MG63 (cell line): ENCODE data around the gene A3GALT2. TPM values are rescaled to one million over a fixed set of nuclear protein-coding genes. Genes with fewer than 3 reads are reported as not detected.

ENCODE experiments used
- DNase-seq: peaks from one replicate; pipeline ENCODE4 v3.0.0-alpha.2; 2020
- H3K27me3 ChIP-seq: fragments of 250-450 bp; sonication (Bioruptor Pico); 2 replicates; pipeline ENCODE4 v1.5.1; 2020; ENCODE audit warnings: mild to moderate bottlenecking, moderate library complexity
- H3K36me3 ChIP-seq: fragments of 250-450 bp; sonication (Bioruptor Pico); 2 replicates; pipeline ENCODE4 v1.5.1; 2020; ENCODE audit warnings: mild to moderate bottlenecking, moderate library complexity
- H3K4me3 ChIP-seq: fragments of 250-450 bp; sonication (Bioruptor Pico); 2 replicates; pipeline ENCODE4 v1.5.1; 2020; ENCODE audit warnings: mild to moderate bottlenecking, moderate library complexity
- H3K9me3 ChIP-seq: fragments of 250-450 bp; sonication (Bioruptor Pico); 2 replicates; pipeline ENCODE4 v1.5.1; 2020; ENCODE audit warnings: mild to moderate bottlenecking, moderate library complexity
- total RNA-seq: library from RNA; depleted of rRNA; stranded (reverse); fragments of >200 nt; shearing (Covaris generic); gene quantifications from 2 replicates; pipeline ENCODE4 v1.2.3, GENCODE V29; 2014; ENCODE audit warnings: low replicate concordance

A3GALT2 gene
- total RNA-seq, 1 experiment from 2014 or later, result not detected

DNA sequence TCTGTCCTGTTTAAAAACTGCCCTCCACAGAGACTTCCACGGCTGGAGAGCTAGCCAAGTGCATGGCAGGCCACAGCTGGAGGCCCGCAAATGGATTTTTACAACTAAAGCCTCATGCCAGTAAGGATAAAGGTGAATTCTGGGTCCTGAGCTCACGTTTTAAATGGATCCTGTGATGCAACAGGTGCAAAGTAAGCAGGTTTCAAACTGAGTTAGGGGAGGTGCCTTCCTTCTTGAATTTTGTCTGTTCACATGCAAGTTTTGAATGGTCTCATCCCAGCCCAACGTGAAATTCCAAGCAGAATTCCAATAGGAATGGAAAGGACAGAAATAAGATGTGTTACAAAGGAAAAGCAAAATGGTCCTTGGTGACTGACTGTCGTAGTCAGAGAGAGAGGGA is 36.2 kb upstream of the A3GALT2 start:
- Histone ChIP-seq H3K4me3 (no peak overlapping the region), H3K36me3 (no peaks in the 10 kb centered on the region), H3K9me3 (no peaks in the 10 kb centered on the region), H3K27me3 (no peaks in the 10 kb centered on the region)
- no peak for DNase-seq

DNA sequence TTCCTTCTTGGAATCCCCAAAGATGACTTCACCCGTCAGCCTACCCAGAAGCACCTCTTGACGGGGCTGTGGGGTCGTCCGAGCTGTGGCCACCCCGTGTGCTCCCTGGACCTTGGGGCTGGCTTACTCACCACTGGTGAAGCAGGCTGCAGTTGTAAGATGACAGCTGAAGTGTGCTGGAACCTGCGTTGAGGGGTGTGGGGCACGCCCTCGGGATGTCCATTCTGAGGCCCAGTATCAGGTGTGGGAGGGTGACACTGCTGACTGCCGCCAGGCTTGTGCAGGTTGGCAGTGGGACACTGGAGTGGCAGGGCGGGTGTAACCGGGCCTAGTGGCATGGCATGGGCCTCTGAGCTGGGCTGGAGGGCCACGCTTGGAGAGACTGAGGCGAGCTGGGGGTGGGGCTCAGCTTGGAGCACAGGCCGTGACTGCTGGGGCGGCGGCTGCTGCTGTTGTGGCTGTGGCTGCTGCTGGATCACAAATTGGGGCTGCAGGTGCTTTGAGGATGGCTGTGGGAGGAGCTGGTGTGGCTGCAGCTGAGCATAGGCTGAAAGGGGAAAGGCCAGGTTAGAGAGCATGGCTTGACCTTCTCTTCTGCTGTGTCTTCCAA is 33.9 kb upstream of the A3GALT2 start:
- H3K36me3 ChIP-seq, result no peaks in the 10 kb centered on the region
- H3K9me3 ChIP-seq, result no peaks in the 10 kb centered on the region
- no peak overlapping the region for H3K4me3 ChIP-seq
- DNase-seq, result no peak
- H3K27me3 ChIP-seq, result no peaks in the 10 kb centered on the region

DNA sequence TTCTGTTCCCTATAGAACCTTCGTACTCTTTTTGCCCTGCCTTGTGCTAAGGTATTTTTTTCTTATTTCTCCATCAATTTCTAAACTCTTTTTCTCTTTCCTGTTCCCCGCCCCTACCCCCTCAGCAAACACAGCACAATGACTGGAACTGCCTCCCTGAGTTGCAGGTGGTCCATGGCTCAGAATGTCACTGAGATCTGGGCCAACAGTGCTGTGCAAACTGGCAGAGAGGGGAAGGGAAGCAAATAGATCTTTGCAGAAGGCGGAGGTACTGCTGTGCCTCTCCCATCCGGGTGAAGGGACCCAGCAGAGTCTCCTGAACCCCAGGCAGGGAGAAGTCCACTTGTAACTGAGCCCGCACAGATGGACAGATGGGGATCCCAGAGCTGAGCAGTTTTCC is 32.6 kb upstream of the A3GALT2 start:
- no peak overlapping the region for H3K4me3 ChIP-seq
- peaks cover 3% of the 10 kb centered on the region; the same call in 1 of the 2 replicates for H3K36me3 ChIP-seq
- no peak for DNase-seq
- H3K9me3 ChIP-seq, result no peaks in the 10 kb centered on the region
- H3K27me3 ChIP-seq, result no peaks in the 10 kb centered on the region

DNA sequence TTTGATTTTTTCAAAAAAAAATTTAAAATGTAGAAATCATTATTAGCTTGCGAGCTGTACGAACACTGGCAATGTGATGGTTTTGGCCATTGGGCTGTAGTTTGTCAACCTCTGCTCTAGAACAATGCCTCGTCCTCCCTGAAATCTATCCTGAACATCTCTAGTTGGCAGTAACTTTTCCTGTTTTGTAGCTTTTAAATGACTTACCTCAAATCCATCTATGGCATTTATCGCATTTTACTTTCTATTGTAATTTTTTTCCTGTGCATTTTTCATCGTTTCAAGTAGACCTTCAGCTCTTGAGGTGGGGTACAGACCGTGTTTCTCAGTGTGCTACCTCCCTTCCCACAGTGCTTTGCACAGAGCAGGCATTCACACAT is 30.4 kb upstream of the A3GALT2 start:
- no peak for DNase-seq
- Histone ChIP-seq H3K27me3 (no peaks in the 10 kb centered on the region), H3K4me3 (no peak overlapping the region), H3K36me3 (peaks cover 12% of the 10 kb centered on the region), H3K9me3 (no peaks in the 10 kb centered on the region)

DNA sequence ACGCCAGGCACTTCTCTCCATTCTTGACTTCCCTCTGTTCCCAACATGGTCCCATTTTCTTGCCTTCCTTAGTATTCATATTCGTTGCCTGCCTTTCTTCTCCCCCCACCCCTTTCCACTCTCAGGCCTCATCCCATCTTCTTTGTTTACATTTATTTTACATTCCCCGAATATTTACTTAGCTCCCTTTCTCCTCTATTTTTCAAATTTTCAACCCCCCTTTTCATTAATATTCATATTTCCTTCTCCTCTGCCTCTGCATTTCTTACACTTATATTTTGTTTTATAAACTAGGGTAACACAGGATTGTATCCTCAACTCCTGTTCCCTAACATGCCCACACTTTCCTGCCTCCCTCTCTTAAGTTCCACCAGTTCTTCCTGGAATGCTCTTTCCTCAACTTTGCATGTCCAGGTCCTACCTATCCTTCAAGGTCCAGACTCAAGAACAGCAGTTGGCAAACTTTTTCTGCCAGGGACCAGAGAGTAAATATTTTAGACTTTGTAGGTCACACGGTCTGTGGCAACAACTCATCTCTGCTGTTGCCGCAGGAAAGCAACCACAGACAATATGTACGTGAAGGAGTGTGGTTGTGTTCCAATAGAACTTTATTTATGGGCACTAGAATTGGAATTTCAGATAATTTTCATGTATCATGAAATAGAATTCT is 29.8 kb upstream of the A3GALT2 start:
- Histone ChIP-seq H3K36me3 (peaks cover 13% of the 10 kb centered on the region), H3K4me3 (peak overlapping the region; percentile 72), H3K27me3 (no peaks in the 10 kb centered on the region), H3K9me3 (no peaks in the 10 kb centered on the region)
- DNase-seq, result no peak

DNA sequence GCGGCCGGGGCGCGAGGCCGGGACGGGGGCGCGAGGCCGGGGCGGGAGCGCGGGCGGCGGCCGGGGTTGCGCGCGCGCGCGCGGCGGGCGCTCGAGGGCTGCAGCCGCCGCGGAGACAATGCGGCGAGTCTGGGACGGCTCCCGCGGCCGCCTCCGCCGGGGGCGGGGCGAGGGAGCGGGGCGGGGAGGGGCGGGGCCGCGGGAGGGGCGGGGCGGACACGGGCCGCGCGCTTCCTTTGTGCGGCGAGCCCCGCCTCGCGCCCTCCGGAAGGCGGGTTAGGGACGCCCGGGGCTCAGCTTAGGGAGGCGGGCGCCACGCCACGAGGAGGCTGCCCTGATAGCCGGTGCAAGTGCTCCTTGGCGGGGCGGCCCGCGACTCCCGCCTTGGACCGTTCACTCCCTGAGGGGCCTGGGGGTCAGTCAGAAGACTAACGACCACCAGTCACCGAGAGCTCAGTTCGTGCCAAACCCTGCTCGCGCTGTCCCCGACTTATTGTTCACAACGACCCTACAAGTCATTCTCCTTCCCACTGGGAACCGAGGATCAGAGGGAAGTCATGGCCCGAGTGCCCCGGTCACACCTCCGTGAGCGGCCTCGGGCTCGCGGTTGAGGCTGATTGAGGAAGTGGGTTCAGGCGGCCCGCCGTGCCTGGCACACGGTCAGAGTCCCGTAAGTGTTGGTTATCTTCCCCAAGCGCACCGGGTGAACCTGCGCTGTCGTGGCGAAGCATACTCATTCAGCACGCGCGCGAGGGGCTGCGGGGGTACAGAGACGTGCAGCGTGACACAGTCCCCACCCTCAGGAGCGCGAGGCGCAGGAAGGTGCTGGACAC is 29.1 kb upstream of the A3GALT2 start:
- DNase-seq, result peak; percentile 87
- Histone ChIP-seq H3K4me3 (peak overlapping the region; percentile 72), H3K9me3 (no peaks in the 10 kb centered on the region), H3K27me3 (no peaks in the 10 kb centered on the region), H3K36me3 (peaks cover 20% of the 10 kb centered on the region)

DNA sequence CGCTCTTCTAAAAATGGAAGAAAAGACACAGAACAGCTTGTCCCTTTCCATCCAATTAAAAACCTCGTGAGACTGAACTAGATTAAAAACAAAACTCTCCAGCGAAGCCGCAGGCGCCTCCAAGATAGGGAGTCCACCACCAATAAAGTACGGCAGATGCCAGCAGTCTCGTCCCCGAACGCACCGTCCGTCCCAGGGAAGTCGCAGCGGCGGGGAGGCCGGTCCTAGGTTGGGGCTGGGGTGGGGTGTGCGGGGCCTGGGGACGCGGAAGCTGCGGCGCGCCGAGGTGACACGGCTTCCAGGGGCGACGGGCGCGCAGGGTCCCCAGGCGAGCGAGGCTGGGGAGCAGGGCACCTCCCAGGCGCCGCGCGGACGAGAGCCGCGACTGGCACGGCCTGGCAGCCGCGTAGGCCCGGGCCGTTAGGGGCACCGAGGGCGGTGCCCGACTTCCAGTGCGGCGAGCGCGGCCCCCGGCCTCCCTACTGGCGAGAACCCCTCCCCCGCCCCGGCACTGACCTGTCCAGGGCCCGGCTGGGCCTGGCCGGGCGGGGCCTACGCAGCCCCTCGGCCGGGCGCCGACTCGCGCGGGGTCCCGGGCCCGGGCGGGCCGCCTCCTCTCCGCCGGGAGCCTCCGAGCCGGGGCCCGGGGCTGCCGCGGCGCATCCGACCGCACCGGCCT is 28.3 kb upstream of the A3GALT2 start:
- Histone ChIP-seq H3K9me3 (no peaks in the 10 kb centered on the region), H3K36me3 (peaks cover 26% of the 10 kb centered on the region), H3K27me3 (no peaks in the 10 kb centered on the region), H3K4me3 (peak overlapping the region; percentile 79)
- DNase-seq, result peak; percentile 58

DNA sequence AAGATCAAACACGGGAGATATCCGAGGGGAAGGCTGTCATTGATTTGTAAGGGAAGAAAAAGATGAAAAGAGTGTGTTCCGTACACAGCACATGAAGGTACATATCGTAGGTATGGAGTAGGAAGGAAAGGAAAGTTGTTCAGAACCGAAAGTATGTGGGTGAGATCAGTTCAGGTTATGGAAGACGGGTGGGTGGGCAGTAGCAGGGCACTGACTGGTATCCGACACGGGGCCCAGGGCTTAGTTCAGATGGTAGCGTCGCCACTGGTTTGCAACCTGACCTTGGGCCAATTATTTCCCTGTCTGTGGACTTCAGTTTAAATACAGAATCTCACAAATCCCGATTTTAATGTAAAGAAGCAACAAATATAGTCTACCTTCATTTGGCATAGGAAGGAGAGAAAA is 27.8 kb upstream of the A3GALT2 start:
- no peaks in the 10 kb centered on the region for H3K9me3 ChIP-seq
- H3K36me3 ChIP-seq, result peaks cover 32% of the 10 kb centered on the region
- no peaks in the 10 kb centered on the region for H3K27me3 ChIP-seq
- peak; percentile 23 for DNase-seq
- peak overlapping the region; percentile 79 for H3K4me3 ChIP-seq

DNA sequence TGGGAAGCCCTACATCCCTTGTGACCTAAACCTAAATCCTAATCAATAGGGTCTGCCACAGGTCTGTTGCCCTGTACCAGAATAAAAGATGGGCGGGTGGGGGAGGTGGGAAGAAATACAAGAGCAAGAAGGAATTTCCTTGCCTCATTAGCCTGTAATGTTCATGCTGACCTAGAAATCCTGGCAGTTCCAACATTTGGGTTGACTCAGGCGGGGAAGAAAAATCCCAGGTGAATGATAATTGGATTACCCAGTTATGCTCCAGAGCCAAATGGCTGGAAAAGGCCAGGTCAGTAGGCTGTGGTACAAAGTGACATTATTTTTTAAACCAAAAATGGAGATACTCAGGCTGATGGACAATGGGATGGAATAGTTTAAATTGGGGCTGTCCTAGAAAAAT is 27.3 kb upstream of the A3GALT2 start:
- Histone ChIP-seq H3K4me3 (peak overlapping the region; percentile 79), H3K27me3 (no peaks in the 10 kb centered on the region), H3K9me3 (no peaks in the 10 kb centered on the region), H3K36me3 (peaks cover 36% of the 10 kb centered on the region)
- DNase-seq, result peak; percentile 16

DNA sequence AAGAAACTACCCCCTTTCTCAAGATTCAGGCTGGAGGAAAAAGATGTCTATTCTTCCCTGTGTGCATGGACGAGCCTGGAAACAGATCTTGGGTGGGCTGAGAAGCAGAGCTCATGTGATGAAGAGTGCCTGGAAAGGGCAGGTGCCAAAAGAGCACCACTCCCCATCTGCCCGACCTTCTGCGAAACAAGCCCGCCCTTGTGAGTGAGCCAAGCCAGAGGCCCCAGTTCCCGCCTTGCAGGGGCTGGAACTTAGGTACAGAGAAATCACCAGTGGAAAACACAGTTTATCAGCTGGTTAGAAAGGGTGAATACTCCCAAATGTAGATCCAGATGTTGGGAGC is 26.7 kb upstream of the A3GALT2 start:
- Histone ChIP-seq H3K27me3 (no peaks in the 10 kb centered on the region), H3K36me3 (peaks cover 41% of the 10 kb centered on the region), H3K9me3 (no peaks in the 10 kb centered on the region), H3K4me3 (peak overlapping the region; percentile 79)
- DNase-seq, result peak; percentile 48

DNA sequence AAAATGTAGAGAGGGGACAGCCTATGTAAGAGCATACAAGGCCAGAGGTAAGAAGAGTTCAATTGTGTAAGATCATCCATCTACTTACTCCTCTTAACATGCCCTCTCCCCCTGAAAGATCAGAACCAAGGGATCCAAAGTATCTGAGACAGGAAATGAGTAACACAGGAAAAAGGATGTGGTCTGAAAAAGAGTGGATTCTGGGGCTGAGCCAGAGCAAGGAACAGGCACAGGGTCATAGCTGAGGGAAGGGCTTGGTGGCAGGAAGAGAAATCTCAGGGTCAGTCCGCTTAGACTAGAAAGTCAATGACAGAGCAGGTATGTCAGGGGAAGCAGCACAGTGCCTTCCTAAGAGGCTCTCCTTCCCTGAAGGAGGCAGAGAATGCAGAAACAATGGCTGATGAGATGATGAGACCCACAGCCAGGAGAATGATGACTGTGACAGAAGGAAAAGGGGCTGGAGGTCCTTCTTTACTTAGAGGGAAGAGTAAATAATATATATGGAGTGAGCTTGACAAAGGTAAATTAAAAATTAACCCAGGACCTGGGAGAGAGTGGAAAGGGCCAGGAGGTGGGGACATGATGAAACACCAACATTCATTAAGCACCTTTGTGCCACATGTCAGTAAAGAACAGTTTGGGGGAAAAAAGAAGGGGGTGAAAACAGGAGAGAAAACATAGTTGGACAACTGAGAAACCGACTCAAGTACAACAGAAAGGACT is 26.2 kb upstream of the A3GALT2 start:
- Histone ChIP-seq H3K36me3 (peaks cover 44% of the 10 kb centered on the region), H3K9me3 (no peaks in the 10 kb centered on the region), H3K4me3 (peak overlapping the region; percentile 79), H3K27me3 (no peaks in the 10 kb centered on the region)
- peak; percentile 83 for DNase-seq

DNA sequence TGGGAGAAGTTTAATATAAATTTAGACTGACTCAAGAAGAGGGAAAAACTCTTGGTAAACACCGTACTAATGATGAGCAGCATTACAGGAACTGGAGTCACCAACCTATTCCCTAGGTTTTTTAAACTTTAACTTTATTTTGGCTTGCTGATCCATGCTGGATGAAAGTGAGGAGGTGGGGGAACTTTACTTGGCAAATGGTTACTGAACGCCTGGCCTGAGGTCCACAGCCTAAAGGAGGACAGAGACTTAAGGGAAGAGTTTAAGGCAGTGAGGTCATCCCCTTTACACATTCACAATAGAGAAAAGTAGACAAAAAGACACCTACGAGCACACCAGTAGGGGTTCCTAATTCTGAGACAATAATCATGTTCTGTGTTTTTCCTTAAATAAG is 25.6 kb upstream of the A3GALT2 start:
- Histone ChIP-seq H3K9me3 (no peaks in the 10 kb centered on the region), H3K4me3 (peak overlapping the region; percentile 79), H3K36me3 (peaks cover 50% of the 10 kb centered on the region), H3K27me3 (no peaks in the 10 kb centered on the region)
- DNase-seq, result peak; percentile 31

DNA sequence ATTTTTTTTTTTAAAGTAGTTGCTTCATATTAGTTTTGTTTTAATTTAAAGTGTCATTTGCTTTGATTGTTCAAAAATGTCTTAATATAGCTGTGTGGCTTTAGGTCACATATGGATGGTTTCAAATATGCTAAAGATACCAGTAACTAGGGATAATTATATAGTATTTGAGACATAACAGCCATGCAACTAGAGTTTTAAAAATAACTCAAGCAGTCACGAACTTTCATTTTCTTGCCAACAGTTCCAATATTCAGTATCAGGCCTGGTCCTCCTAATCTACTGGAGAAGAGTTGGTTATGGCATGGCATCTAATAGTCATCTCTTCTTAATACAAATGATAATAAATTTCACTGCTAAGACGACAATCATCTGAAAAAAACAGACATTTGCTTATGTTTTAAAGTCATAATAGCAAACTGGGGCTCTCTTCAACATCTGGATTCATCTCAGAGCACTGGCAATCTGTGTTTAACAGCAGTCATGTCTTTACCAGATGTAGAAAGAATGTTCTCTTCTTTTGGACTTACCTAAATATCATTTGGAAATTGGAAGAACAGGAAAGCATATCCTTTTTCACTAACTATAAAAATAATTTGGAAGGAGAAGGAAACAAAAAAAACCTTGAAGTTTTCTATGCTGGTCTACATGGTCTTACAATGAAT is 24.1 kb upstream of the A3GALT2 start:
- no peaks in the 10 kb centered on the region for H3K27me3 ChIP-seq
- H3K36me3 ChIP-seq, result peaks cover 63% of the 10 kb centered on the region
- H3K9me3 ChIP-seq, result no peaks in the 10 kb centered on the region
- no peak overlapping the region for H3K4me3 ChIP-seq
- no peak for DNase-seq

DNA sequence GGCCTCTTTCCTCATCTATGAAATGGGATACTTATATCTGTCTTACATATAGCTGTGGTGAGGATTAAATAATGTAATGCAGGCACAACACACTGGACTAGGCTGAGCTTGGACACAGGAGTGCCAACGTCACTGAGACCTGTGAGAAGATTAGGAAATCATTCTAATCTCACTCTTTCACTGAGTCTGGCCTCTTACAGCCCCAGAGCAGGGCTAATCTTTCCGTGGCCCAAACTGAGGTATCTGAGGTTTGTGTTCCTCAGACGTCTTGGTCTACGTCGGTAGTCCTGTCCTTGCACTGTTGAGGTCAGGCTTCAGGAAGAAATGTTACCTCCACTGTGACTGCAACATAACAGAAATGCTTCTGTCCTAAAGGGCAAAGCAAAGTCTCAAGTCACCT is 22.6 kb upstream of the A3GALT2 start:
- no peaks in the 10 kb centered on the region for H3K27me3 ChIP-seq
- no peak for DNase-seq
- no peak overlapping the region for H3K4me3 ChIP-seq
- H3K9me3 ChIP-seq, result no peaks in the 10 kb centered on the region
- peaks cover 73% of the 10 kb centered on the region for H3K36me3 ChIP-seq

DNA sequence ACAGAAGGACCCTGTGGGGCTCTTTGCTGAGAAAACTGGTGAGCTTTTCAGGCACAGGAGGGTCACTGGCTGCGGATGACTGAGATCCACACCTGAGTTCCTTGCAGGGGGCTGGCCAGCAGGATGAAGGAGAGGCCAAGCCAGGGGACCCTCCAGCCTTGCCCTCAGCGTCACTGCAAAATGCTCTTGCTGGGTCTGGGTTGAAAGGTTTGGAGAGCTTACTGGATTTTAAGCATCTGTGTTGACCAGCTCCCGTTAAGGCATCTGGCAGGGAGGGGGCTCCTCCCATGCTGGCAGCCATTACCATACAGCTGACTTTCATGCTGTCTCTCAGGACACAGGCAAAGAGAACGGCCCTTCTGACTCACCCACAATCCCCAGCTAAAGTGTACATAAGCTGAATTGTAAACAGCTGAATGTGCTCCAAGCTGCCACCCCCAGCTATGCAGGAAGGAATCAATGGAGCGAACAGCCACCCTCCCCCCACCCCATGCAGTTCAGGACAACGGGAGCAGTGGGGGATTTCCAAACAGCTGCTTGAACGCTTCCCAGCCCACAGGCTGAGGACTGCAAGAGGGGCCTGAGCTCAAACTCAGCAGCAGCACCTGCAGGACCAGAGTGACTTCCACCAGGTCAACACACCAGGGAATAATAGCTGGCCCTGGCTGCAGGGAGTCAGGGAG is 21.3 kb upstream of the A3GALT2 start:
- Histone ChIP-seq H3K36me3 (peaks cover 76% of the 10 kb centered on the region), H3K9me3 (no peaks in the 10 kb centered on the region), H3K4me3 (no peak overlapping the region), H3K27me3 (no peaks in the 10 kb centered on the region)
- DNase-seq, result peak; percentile 93

DNA sequence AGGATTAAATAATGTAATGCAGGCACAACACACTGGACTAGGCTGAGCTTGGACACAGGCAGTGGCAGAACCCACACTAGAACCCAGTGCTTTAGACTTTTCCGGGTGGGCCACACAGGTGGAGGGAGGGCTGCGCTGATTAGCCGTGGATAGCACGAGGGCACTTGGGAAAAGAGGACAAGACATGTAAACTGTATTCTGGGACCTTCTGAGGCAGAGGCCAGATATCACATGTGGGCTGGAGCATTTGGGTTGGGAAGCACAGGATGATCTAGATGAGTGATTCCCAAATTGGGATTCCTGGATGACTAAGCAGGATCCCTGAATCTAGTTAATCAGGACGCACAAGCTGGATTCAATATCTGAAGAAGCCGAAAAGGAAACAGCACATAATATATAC is 20.3 kb upstream of the A3GALT2 start:
- Histone ChIP-seq H3K4me3 (no peak overlapping the region), H3K27me3 (no peaks in the 10 kb centered on the region), H3K9me3 (no peaks in the 10 kb centered on the region), H3K36me3 (peaks cover 69% of the 10 kb centered on the region)
- no peak for DNase-seq
